HepG2 (cell line): ENCODE measurements around the gene NIPAL1. TPM values are rescaled to one million over a fixed set of nuclear protein-coding genes. Genes with fewer than 3 reads are reported as not detected.
A peak's percentile ranks its signal among the peaks of the same experiment; 100 is the strongest.

Source experiments
- CBX2 ChIP-seq, 2 experiments: fragments of 200-600 bp in 1 of 2; sonication (generic); formaldehyde crosslinking in 1 of 2; IDR thresholded peaks; 2 replicates each; pipeline versions ENCODE4 v1.7.0 to v1.8.1; 2018 to 2022; ENCODE audit warnings: low read depth in 2 of 2, low read length in 1 of 2, mild to moderate bottlenecking in 1 of 2, missing genetic modification reagents in 1 of 2
- FOXK2 ChIP-seq: fragments of 450-650 bp; IDR thresholded peaks from 2 replicates; pipeline ENCODE4 v1.6.1; 2016
- HNF4A ChIP-seq: sonication (generic); formaldehyde crosslinking; IDR thresholded peaks from 2 replicates; pipeline ENCODE4 v1.4.0; 2020; ENCODE audit warnings: missing genetic modification reagents
- MIXL1 ChIP-seq: IDR thresholded peaks from 2 replicates; pipeline ENCODE4 v1.6.1; 2016
- ZNF136 ChIP-seq: sonication (generic); formaldehyde crosslinking; IDR thresholded peaks from 2 replicates; pipeline ENCODE4 v1.8.1; 2022; ENCODE audit warnings: low read depth, mild to moderate bottlenecking, moderate library complexity, missing genetic modification reagents
- ZNF331 ChIP-seq: sonication (generic); formaldehyde crosslinking; IDR thresholded peaks from 2 replicates; pipeline ENCODE4 v1.4.0; 2020; ENCODE audit warnings: missing genetic modification reagents
- polyA plus RNA-seq, 8 experiments: library from polyadenylated mRNA; depleted of rRNA in 3 of 8; stranded (reverse) in 7 of 8; unstranded in 1 of 8; fragments of >200 nt; fragmentation: Illumina TruSeq in 4 of 8; extraction: Trizol in 4 of 8; gene quantifications; 2 replicates each; pipeline versions ENCODE4 v1.2.1 to v1.2.3, GENCODE V29; 2011 to 2016; ENCODE audit warnings: low read depth in 4 of 8, missing spikeins in 1 of 8, mixed read lengths in 1 of 8; ENCODE audit not compliant: insufficient read depth in 1 of 8
- total RNA-seq, 5 experiments: library from RNA; depleted of rRNA; stranded (reverse); fragments of >200 nt; fragmentation: Illumina TruSeq; extraction: Trizol; gene quantifications; 2 replicates each; pipeline ENCODE4 v1.2.3, GENCODE V29; 2016; ENCODE audit warnings: low read depth in 1 of 5
- TF ChIP-seq, protein P1 (sequence below): sonication (generic); formaldehyde crosslinking; IDR thresholded peaks from 2 replicates; pipeline ENCODE4 v1.4.0; 2020; ENCODE audit warnings: mild to moderate bottlenecking, missing genetic modification reagents
- TF ChIP-seq, protein P2 (sequence below): sonication (generic); formaldehyde crosslinking; IDR thresholded peaks from 2 replicates; pipeline ENCODE4 v1.9.0; 2021; ENCODE audit warnings: mild to moderate bottlenecking, missing genetic modification reagents
- TF ChIP-seq, protein P3 (sequence below): sonication (generic); formaldehyde crosslinking; IDR thresholded peaks from 2 replicates; pipeline ENCODE4 v1.5.1; 2020; ENCODE audit warnings: missing genetic modification reagents, mild to moderate bottlenecking, borderline replicate concordance
- TF ChIP-seq, protein P4 (sequence below): sonication (generic); formaldehyde crosslinking; IDR thresholded peaks from 2 replicates; pipeline ENCODE4 v1.5.0; 2020; ENCODE audit warnings: mild to moderate bottlenecking, missing genetic modification reagents, borderline replicate concordance
- TF ChIP-seq, protein P5 (sequence below): sonication (generic); formaldehyde crosslinking; IDR thresholded peaks from 2 replicates; pipeline ENCODE4 v1.4.0; 2020; ENCODE audit warnings: mild to moderate bottlenecking, missing genetic modification reagents, borderline replicate concordance

NIPAL1 gene
- total and polyA plus RNA-seq, 2 of the 13 experiments (the other 11 are each of a cell fraction or from before 2014, with no cell fraction given), result 1.4 to 3.4 TPM

DNA sequence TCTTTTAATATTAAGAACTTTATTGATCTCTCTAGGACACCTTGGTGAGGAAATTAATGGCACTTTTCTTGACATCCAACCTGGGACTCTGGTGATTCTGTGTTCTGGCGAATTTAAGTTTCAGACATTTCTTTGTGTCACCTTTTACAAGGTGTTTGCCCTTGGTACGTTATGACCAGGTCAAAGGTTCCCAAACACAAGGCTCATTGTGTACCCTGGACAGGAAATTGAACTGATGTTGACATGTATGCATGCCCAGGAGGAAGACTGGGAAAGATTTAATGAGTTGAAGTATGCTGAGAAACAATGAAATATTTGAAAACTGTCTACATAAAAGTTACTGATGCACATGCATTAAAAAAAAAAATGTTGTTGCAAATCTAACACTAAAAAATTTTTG lies 22.1 kb downstream of the NIPAL1 start (continued):
- TF ChIP-seq, protein P1, sequence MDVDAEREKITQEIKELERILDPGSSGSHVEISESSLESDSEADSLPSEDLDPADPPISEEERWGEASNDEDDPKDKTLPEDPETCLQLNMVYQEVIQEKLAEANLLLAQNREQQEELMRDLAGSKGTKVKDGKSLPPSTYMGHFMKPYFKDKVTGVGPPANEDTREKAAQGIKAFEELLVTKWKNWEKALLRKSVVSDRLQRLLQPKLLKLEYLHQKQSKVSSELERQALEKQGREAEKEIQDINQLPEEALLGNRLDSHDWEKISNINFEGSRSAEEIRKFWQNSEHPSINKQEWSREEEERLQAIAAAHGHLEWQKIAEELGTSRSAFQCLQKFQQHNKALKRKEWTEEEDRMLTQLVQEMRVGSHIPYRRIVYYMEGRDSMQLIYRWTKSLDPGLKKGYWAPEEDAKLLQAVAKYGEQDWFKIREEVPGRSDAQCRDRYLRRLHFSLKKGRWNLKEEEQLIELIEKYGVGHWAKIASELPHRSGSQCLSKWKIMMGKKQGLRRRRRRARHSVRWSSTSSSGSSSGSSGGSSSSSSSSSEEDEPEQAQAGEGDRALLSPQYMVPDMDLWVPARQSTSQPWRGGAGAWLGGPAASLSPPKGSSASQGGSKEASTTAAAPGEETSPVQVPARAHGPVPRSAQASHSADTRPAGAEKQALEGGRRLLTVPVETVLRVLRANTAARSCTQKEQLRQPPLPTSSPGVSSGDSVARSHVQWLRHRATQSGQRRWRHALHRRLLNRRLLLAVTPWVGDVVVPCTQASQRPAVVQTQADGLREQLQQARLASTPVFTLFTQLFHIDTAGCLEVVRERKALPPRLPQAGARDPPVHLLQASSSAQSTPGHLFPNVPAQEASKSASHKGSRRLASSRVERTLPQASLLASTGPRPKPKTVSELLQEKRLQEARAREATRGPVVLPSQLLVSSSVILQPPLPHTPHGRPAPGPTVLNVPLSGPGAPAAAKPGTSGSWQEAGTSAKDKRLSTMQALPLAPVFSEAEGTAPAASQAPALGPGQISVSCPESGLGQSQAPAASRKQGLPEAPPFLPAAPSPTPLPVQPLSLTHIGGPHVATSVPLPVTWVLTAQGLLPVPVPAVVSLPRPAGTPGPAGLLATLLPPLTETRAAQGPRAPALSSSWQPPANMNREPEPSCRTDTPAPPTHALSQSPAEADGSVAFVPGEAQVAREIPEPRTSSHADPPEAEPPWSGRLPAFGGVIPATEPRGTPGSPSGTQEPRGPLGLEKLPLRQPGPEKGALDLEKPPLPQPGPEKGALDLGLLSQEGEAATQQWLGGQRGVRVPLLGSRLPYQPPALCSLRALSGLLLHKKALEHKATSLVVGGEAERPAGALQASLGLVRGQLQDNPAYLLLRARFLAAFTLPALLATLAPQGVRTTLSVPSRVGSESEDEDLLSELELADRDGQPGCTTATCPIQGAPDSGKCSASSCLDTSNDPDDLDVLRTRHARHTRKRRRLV (CRISPR knock-in tag), result 0 out of 2 replicates have a peak, but pooled peaks have one; percentile 27
- TF ChIP-seq ZNF331 (CRISPR knock-in tag) (peak; percentile 24; the same call in 1 of the 2 replicates), HNF4A (CRISPR knock-in tag) (peak; percentile 71), ZNF136 (CRISPR knock-in tag) (no peak), FOXK2 (no peak), MIXL1 (peak; percentile 87), CBX2 (IDR thresholded peaks at IDR 0.05; ENCODE audit: low read depth, low read length) (no peak), CBX2 (CRISPR knock-in tag; IDR thresholded peaks at IDR 0.05; ENCODE audit: low read depth) (no peak)
- TF ChIP-seq, protein P2, sequence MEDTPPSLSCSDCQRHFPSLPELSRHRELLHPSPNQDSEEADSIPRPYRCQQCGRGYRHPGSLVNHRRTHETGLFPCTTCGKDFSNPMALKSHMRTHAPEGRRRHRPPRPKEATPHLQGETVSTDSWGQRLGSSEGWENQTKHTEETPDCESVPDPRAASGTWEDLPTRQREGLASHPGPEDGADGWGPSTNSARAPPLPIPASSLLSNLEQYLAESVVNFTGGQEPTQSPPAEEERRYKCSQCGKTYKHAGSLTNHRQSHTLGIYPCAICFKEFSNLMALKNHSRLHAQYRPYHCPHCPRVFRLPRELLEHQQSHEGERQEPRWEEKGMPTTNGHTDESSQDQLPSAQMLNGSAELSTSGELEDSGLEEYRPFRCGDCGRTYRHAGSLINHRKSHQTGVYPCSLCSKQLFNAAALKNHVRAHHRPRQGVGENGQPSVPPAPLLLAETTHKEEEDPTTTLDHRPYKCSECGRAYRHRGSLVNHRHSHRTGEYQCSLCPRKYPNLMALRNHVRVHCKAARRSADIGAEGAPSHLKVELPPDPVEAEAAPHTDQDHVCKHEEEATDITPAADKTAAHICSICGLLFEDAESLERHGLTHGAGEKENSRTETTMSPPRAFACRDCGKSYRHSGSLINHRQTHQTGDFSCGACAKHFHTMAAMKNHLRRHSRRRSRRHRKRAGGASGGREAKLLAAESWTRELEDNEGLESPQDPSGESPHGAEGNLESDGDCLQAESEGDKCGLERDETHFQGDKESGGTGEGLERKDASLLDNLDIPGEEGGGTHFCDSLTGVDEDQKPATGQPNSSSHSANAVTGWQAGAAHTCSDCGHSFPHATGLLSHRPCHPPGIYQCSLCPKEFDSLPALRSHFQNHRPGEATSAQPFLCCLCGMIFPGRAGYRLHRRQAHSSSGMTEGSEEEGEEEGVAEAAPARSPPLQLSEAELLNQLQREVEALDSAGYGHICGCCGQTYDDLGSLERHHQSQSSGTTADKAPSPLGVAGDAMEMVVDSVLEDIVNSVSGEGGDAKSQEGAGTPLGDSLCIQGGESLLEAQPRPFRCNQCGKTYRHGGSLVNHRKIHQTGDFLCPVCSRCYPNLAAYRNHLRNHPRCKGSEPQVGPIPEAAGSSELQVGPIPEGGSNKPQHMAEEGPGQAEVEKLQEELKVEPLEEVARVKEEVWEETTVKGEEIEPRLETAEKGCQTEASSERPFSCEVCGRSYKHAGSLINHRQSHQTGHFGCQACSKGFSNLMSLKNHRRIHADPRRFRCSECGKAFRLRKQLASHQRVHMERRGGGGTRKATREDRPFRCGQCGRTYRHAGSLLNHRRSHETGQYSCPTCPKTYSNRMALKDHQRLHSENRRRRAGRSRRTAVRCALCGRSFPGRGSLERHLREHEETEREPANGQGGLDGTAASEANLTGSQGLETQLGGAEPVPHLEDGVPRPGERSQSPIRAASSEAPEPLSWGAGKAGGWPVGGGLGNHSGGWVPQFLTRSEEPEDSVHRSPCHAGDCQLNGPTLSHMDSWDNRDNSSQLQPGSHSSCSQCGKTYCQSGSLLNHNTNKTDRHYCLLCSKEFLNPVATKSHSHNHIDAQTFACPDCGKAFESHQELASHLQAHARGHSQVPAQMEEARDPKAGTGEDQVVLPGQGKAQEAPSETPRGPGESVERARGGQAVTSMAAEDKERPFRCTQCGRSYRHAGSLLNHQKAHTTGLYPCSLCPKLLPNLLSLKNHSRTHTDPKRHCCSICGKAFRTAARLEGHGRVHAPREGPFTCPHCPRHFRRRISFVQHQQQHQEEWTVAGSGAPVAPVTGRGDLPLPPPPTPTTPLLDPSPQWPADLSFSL (CRISPR knock-in tag), result no peak
- TF ChIP-seq, protein P3, sequence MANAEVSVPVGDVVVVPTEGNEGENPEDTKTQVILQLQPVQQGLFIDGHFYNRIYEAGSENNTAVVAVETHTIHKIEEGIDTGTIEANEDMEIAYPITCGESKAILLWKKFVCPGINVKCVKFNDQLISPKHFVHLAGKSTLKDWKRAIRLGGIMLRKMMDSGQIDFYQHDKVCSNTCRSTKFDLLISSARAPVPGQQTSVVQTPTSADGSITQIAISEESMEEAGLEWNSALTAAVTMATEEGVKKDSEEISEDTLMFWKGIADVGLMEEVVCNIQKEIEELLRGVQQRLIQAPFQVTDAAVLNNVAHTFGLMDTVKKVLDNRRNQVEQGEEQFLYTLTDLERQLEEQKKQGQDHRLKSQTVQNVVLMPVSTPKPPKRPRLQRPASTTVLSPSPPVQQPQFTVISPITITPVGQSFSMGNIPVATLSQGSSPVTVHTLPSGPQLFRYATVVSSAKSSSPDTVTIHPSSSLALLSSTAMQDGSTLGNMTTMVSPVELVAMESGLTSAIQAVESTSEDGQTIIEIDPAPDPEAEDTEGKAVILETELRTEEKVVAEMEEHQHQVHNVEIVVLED, result no peak
- TF ChIP-seq, protein P4, sequence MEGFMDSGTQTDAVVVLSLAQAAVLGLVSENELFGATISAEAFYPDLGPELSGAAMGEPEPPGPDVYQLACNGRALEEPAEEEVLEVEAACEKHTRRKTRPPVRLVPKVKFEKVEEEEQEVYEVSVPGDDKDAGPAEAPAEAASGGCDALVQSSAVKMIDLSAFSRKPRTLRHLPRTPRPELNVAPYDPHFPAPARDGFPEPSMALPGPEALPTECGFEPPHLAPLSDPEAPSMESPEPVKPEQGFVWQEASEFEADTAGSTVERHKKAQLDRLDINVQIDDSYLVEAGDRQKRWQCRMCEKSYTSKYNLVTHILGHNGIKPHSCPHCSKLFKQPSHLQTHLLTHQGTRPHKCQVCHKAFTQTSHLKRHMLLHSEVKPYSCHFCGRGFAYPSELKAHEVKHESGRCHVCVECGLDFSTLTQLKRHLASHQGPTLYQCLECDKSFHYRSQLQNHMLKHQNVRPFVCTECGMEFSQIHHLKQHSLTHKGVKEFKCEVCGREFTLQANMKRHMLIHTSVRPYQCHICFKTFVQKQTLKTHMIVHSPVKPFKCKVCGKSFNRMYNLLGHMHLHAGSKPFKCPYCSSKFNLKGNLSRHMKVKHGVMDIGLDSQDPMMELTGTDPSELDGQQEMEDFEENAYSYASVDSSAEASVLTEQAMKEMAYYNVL, result no peak
- TF ChIP-seq, protein P5, sequence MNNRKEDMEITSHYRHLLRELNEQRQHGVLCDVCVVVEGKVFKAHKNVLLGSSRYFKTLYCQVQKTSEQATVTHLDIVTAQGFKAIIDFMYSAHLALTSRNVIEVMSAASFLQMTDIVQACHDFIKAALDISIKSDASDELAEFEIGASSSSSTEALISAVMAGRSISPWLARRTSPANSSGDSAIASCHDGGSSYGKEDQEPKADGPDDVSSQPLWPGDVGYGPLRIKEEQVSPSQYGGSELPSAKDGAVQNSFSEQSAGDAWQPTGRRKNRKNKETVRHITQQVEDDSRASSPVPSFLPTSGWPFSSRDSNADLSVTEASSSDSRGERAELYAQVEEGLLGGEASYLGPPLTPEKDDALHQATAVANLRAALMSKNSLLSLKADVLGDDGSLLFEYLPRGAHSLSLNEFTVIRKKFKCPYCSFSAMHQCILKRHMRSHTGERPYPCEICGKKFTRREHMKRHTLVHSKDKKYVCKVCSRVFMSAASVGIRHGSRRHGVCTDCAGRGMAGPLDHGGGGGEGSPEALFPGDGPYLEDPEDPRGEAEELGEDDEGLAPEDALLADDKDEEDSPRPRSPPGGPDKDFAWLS (CRISPR knock-in tag), result no peak
